ENCODE measurements around the gene ADORA2A. TPM values are rescaled to one million over a fixed set of nuclear protein-coding genes. Genes with fewer than 3 reads are reported as not detected.

ADORA2A gene
- total RNA-seq, 3 donors from 2014 or later = 44.6 to 57.1 (median 51.1) TPM

DNA sequence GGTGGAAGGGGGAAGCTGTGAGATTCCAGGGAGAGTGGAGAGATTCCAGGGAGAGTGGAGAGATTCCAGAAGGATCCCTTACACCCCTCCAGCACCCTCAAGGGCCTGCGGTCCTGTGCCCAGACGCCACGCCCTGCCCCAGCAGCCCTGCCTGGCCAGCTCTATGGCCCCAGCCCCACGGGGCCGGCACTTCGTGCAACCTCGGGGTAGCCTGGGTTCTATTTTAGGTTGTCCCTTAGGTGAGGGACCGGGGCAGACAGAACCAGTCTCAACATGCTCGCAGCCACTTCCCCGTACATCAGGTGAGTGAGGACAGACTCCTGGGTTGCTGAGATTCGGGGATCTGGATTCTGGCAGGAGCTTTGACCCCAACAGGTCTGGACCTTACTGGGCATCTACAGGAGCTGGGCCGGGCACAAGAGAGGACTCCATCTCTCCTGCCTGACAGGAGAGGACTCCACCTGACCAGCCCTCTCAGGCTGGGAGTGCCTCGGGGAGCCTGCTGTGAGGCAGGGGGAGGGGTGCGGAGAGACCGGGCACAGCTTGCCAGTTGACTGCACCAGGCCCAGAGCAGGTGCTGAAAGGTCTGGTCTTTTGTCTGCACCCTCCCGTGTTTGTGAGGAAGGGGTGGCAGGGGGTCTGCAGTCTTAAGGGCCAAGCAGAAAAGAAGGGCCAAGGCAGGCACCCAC is 8.5 kb upstream of the ADORA2A start:
- ATAC-seq (no peak), DNase-seq (no peak)
- H3K9me3 Mint-ChIP-seq = no peaks in the 10 kb centered on the region
- no peaks in the 10 kb centered on the region for H3K27me3 Mint-ChIP-seq (ENCODE audit: low read depth)
- no peaks in the 10 kb centered on the region for H3K4me1 Mint-ChIP-seq (ENCODE audit: low read depth)
- peaks cover 2% of the 10 kb centered on the region for H3K36me3 Mint-ChIP-seq (ENCODE audit: insufficient read depth)
- H3K4me3 Mint-ChIP-seq = no peak overlapping the region

DNA sequence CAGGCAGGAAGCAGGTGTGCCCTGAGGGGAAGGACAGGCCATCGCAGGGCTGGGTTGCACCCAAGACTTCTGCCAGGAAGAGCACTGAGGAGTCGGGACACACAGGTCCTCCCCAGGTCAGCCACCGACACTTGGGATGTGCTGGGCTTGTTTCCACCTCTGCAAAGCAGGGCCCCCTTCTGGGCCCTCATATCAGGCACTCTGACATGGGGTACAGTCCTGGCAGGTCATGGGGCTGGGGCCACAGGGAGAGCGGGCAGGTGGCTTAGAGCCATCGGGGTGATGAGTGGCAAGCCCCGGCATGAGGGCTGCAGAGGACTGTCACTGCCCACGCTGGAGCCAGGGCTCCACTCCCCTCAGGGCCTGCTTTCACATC is 7.9 kb upstream of the ADORA2A start:
- DNase-seq (no peak), ATAC-seq (no peak)
- peaks cover 2% of the 10 kb centered on the region for H3K36me3 Mint-ChIP-seq (ENCODE audit: insufficient read depth)
- H3K4me3 Mint-ChIP-seq = no peak overlapping the region
- H3K9me3 Mint-ChIP-seq = no peaks in the 10 kb centered on the region
- H3K27me3 Mint-ChIP-seq (ENCODE audit: low read depth) = no peaks in the 10 kb centered on the region
- no peaks in the 10 kb centered on the region for H3K4me1 Mint-ChIP-seq (ENCODE audit: low read depth)

DNA sequence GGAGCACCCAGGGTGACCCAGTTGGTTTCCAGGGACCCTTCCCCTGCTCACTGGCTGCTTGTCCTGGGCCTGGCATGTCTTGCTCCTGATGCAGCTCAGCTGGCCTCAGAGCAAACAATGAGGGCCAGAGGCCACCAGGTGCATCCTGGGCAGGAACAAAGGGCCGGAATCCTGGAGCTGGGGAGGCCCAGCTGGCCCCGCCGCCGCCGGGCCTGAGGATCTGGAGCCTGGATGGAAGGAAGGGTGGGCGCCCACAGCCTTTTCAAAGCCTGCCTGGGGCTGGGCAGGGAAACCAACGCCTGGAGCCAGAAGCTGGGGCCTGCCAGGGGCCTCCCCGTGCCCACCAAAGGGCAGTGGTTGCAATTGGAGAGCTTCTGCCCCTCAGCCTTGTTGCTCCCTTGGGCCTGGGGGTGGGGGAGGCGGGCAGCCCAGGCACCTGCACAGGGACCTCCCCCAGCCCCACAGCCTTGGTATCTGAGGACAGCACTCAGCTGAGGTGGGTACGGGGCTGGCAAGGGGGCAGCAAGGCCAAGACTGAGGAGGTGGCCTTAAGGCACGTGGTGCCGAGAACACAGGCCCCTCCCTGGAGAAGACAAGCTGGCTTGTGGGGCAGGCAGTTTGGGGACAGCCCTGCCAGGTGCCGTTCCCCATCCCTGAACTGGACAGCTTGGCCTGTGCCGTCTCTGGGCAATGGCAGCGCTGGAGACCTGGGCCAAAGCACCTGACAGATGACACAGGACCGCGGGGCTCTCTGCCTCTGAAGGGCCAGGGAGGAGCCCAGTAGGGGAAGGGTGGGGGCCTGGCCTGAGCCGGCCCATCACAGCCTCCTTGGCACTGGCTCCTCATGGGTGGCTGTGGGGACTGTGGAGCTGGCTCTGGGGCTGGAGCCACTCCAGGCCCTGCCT is 7.1 kb upstream of the ADORA2A start:
- Mint-ChIP-seq H3K4me3 (no peak overlapping the region), H3K36me3 (ENCODE audit: insufficient read depth) (peaks cover under 1% of the 10 kb centered on the region), H3K9me3 (no peaks in the 10 kb centered on the region)

DNA sequence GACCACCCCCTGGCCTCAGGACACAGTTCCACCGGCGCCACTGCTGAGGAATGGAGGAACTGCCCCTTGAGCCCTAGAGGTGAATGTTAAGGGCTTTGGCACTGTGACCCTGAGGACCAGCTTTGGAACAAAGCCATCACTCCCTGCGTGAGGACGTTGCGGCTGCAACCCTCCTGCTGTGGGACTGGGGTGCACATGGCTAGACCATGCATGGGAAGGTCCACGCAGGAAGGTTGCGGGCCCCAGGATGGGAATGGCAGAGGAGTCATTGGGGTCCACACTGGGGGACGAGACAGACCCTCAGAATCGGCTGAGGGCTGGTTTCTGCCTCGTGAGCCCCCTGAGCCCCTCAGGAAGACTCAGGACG is 6.4 kb upstream of the ADORA2A start:
- Mint-ChIP-seq H3K36me3 (ENCODE audit: insufficient read depth) (no peaks in the 10 kb centered on the region), H3K9me3 (no peaks in the 10 kb centered on the region), H3K27me3 (ENCODE audit: low read depth) (no peaks in the 10 kb centered on the region), H3K4me1 (ENCODE audit: low read depth) (peaks cover 7% of the 10 kb centered on the region), H3K4me3 (no peak overlapping the region)
- DNase-seq (no peak), ATAC-seq (no peak)

More for the DNA sequence above, 7.1 kb upstream of the ADORA2A start:
- ATAC-seq (no peak), DNase-seq (no peak)
- H3K4me1 Mint-ChIP-seq (ENCODE audit: low read depth) = peaks cover under 1% of the 10 kb centered on the region
- no peaks in the 10 kb centered on the region for H3K27me3 Mint-ChIP-seq (ENCODE audit: low read depth)

DNA sequence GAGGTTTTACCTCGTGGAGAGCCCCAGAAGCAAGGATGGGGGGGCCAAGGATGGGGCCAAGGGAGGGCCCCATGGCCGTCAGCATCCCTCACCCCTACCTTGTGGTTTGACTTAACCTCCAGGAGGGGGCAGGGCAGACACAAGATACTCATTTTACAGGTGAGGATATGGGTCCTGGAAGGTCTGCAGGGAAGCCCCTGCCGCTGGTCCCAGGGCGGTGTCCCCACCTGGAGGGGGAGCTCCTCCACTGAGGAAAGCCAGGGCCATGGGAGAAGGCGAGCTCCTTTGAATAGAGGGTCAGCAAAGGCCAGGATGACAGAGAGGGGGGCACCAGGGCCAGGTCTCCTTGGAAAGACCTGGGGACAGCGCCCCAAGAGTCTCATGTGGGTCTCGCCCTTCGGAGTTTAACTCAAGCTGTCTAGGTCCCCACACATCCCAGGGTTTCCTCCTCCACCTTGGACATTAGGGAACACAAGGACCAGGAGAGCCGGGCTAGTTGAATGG is 5.9 kb upstream of the ADORA2A start:
- H3K4me3 Mint-ChIP-seq = no peak overlapping the region
- H3K4me1 Mint-ChIP-seq (ENCODE audit: low read depth) = peaks cover 12% of the 10 kb centered on the region
- H3K27me3 Mint-ChIP-seq (ENCODE audit: low read depth) = no peaks in the 10 kb centered on the region
- peak; percentile 28 to 29 for ATAC-seq
- H3K9me3 Mint-ChIP-seq = no peaks in the 10 kb centered on the region
- DNase-seq = peak; percentile 47
- no peaks in the 10 kb centered on the region for H3K36me3 Mint-ChIP-seq (ENCODE audit: insufficient read depth)

DNA sequence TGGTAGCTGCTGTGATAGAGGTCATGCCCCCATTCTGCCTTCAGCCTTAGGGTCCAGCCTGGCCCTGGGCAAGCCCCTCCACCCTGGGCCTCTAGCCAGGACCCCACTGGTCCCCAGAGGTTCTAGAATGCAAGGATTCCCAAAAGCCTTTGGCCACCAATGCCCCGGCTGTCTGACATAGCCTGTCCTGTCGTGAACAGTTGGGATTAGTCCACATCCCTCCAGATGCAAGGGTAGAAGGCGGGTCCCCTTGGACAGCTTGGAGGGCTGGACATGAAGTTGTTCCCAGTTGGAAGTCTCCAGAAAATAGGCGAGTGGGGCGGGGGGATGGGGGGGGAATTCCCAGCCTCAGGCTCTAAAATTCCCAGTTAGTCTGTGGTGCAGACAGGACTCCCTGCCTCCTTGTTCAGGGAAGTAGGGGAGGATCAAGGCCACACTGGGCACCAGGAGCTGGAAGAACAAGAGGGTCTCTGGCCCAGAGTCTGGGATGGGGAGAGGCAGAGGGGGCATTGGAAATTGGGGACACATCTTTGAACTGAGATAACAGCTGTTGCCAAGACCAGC is 5.2 kb upstream of the ADORA2A start:
- peaks cover 19% of the 10 kb centered on the region for H3K4me1 Mint-ChIP-seq (ENCODE audit: low read depth)
- H3K9me3 Mint-ChIP-seq = no peaks in the 10 kb centered on the region
- DNase-seq = no peak
- no peaks in the 10 kb centered on the region for H3K27me3 Mint-ChIP-seq (ENCODE audit: low read depth)
- peak overlapping the region; percentile 74 for H3K4me3 Mint-ChIP-seq
- no peaks in the 10 kb centered on the region for H3K36me3 Mint-ChIP-seq (ENCODE audit: insufficient read depth)
- no peak for ATAC-seq

DNA sequence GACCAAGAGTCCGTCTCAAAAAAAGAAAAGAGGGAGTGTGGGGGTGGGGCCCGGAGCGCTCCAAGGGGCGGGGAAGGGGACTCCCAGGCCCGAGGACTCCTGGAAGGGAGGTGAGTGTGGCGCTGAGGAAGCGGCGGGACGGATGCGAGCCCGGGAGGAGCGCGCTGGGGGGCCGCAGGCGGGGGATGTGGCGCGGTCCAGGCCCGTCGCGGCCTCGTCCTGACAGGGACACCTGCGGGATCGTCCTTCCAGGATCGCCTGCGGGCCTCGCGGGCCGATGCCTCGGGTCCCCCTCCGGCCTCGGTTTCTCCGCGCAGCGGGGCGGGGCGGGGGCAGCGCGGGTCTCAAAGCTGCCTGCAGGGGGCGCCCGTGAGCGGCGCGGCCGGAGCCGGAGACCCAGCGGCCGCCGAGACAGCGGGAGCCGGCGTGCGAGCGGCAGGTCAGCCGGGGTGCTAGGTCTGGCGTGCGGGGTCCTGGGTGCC is 3.8 kb upstream of the ADORA2A start:
- no peaks in the 10 kb centered on the region for H3K9me3 Mint-ChIP-seq
- ATAC-seq (peak; percentile 48 to 51), DNase-seq (peak; percentile 63)
- H3K36me3 Mint-ChIP-seq (ENCODE audit: insufficient read depth) = no peaks in the 10 kb centered on the region
- H3K4me1 Mint-ChIP-seq (ENCODE audit: low read depth) = peaks cover 28% of the 10 kb centered on the region
- no peaks in the 10 kb centered on the region for H3K27me3 Mint-ChIP-seq (ENCODE audit: low read depth)
- H3K4me3 Mint-ChIP-seq = peak overlapping the region; percentile 74

DNA sequence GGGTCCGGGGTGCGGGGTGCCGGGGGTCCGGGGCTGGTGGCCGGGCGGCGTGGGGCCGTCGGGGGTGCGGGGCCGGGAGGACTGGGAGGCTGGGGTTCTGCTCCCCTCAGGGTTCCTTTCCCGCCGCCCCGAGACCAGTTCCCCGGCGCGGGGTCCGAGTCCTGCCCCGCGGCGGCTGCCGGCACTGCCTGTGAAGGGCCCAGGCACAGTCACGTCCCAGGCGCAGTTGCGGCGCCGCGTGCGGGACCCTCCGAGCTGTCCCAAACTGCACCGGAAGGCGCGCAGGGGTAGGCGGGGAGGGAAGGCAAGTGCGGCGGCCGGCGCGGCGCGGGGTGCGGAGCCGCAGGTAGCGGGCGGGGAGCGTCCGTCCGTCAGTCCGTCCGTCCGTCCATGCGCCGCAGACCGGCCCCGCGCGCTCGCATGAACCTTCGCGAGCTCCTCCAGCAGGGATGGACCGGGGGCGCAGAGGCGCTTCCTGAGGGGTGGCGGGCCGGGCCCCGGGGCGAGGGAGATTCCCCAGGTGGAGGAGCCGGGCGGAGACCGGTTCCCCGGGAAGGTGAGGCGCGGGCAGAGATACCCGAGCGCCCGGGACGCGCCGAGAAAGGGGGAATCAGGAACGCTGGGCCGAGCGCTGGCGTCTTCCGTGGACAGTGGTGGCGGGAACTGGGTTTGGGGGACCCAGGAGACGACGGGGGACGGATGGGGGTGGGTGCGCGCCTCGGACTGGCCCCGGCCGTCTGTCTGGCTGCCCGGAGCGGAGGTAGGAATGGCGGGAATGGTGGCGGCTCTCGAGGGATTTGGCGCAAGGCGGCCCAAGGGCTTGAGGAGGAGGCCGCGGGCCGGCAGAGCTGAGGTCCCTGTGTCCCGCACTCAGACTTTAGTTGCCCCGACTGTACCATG is 3.1 kb upstream of the ADORA2A start:
- Mint-ChIP-seq H3K4me3 (peak overlapping the region; percentile 83), H3K36me3 (ENCODE audit: insufficient read depth) (no peaks in the 10 kb centered on the region), H3K27me3 (ENCODE audit: low read depth) (no peaks in the 10 kb centered on the region), H3K4me1 (ENCODE audit: low read depth) (peaks cover 35% of the 10 kb centered on the region), H3K9me3 (no peaks in the 10 kb centered on the region)
- DNase-seq (peak; percentile 38), ATAC-seq (peak; percentile 35 to 36)

DNA sequence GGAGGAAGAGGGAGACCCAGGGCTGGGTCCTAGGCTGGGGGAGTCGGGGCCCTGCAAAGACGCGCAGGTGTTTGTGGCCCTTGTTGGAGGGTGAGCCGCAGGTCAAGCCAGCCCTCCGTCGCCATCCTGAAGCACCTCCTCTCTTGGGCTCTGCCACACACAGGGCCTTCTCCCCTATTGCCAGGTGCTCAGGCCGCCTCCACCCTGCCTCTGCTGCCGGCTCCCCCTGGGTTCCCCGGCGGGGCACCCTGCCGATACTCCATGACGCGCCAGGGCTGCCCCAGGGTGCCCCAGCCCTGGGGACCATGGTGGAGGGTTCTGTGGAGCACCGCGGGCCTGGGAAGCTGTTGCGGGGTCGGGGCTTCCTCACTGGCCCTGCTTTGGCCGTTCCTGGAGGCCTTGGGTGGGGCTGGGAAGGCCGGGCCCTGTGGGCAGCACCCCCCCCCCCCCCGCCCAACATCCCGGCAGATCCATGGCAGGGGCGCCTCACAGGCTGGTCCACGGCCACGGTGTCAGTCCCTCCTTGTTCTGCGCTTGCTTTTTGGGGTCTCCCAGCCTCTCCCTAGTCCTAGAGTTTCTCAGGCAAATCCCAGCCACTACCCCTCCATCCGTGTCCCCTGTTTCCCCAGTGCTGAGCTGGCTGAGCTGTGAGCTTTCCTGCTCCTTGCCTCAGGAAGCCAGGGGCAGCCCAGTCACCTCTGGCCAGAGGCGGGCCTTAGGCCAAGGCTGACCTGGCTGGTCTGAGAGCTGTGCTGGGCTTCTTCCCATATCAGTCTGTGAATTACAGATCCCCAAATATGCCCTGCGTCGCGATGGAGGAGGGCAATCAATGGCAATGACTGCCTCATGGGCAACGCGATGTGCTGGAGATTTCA is 2.3 kb upstream of the ADORA2A start:
- DNase-seq (no peak), ATAC-seq (no peak)
- Mint-ChIP-seq H3K9me3 (no peaks in the 10 kb centered on the region), H3K27me3 (ENCODE audit: low read depth) (no peaks in the 10 kb centered on the region), H3K4me3 (peak overlapping the region; percentile 84), H3K4me1 (ENCODE audit: low read depth) (peaks cover 44% of the 10 kb centered on the region), H3K36me3 (ENCODE audit: insufficient read depth) (no peaks in the 10 kb centered on the region)

DNA sequence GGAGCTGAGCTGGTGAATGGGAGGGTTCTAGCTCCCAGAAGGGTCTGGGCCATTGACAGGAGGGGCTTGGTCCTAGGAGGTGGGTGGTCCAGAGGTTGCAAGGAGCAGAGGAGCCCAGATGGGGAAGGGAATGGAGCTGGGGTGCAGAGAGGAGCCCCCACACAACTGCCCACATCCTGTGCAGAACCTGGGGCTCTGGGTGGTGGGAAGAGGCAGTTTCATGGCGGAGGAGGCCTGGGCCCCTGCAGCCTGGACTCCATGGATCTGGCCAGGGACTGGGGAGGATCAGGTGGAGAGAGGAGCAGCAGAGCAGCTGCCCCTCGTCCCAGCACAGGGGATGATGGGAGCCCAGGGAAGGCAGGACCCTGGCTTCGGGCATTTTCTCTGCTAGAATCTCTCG is 963 bp upstream of the ADORA2A start:
- Mint-ChIP-seq H3K4me3 (peak overlapping the region; percentile 84), H3K9me3 (no peaks in the 10 kb centered on the region), H3K36me3 (ENCODE audit: insufficient read depth) (no peaks in the 10 kb centered on the region), H3K4me1 (ENCODE audit: low read depth) (peaks cover 55% of the 10 kb centered on the region), H3K27me3 (ENCODE audit: low read depth) (no peaks in the 10 kb centered on the region)
- ATAC-seq (no peak), DNase-seq (no peak)

DNA sequence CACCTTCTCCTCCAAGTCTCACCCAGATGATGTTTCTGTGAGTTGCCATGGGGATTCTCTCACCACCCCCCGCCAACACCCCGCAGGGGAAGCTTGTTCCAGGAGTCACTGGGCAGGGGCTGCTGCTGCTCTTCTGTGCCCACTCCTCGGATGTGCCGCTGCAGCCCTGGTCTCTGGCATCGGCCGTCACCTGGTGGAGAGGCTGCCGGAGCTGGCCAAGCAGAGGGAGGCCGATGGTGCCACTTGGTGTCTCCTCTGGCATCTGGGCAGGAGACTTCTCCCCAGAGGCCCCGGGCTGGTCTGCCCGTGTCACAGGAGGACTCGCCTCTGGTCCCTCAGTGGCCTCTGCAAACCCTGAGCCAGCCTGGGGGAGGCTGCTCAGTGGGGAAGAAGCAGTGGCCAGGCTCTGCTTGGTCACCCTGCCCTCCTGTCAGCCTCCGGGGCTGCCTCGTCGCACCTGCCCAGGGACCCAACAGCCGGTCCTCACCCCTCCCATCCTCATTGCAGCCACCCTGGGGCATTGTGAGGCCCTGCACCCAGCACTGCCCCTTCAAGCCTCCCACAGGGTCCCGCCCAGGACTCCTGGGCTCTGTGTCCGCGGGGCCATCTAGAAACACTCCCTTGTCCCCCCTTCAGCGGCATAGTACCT is 424 bp upstream of the ADORA2A start:
- Mint-ChIP-seq H3K9me3 (no peaks in the 10 kb centered on the region), H3K36me3 (ENCODE audit: insufficient read depth) (no peaks in the 10 kb centered on the region), H3K4me3 (peak overlapping the region; percentile 84), H3K4me1 (ENCODE audit: low read depth) (peaks cover 60% of the 10 kb centered on the region), H3K27me3 (ENCODE audit: low read depth) (no peaks in the 10 kb centered on the region)
- ATAC-seq = peak in 1 of 2 donors; percentile 0
- DNase-seq = no peak

DNA sequence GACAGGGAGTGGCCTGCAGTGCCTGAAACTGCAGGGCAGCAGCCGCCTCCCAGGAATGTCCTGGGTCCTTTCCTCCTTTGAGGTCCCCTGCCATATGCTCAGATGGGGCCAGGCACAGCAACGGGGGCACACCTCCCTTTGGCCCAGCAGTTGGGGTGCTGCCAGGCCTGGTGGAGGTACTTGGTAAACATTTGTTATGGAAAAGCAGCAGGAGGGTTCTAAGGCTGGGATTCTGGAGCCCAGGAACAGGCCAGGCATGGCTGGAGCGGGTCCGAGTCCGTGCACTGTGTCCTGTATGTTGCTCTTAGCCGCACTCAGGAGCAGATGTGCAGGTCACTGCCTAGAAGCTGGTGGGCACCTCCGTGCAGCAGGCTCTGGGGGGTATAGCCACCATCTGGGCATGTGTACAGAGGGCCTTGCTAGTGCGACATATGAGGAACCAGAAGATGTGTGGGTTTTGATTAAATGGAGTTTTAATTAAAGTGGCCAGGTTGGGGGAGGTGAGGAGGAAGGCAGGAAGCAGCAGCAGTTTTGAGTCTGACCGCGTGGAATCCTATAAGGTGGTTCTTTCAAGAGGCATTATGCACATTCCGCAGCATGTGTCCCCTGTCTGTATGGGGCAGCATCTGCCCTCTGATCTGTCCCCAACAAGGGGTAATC is 1.5 kb downstream of the ADORA2A start:
- ATAC-seq (no peak), DNase-seq (no peak)
- Mint-ChIP-seq H3K36me3 (ENCODE audit: insufficient read depth) (no peaks in the 10 kb centered on the region), H3K4me1 (ENCODE audit: low read depth) (peaks cover 77% of the 10 kb centered on the region), H3K9me3 (no peaks in the 10 kb centered on the region), H3K27me3 (ENCODE audit: low read depth) (no peaks in the 10 kb centered on the region), H3K4me3 (peak overlapping the region; percentile 84)

Data from activated T-cell treated with anti-CD3 and anti-CD28 coated beads, Interleukin-2, amount 50 U/mL, for 4 hours (primary cell).